Measurements from ENCODE around the gene NTHL1.

DNA sequence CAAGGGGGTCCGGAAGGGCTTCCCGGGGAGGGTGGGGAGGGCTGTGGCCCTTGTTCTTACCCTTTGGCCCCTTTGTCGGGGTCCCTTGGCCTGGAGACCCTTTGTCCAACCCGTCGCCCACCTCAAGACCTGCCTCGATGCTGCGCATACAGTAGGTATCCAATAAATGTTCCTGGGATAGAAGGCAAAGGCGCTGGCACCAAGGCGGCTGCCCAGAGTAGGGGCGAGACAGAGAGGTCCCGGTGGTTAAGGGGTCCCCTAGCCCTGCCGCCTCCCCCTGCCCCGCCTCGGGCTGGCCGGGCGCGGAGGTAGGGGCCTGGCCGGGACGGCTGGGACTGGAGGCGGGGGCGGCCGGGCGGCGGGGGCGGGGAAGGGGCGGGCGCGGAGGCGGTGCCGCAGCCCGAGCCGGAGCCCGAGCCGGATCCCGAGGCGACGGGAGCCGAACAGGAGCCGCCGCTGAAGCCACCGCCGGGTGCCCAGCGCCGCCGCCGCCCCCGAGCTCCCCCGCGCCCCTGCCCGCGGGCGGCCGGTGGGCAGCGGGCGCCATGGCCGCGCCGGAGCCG is 21.1 kb downstream of the NTHL1 start, which contains the start of gene NHERF2:
- TF ChIP-seq, protein P1, sequence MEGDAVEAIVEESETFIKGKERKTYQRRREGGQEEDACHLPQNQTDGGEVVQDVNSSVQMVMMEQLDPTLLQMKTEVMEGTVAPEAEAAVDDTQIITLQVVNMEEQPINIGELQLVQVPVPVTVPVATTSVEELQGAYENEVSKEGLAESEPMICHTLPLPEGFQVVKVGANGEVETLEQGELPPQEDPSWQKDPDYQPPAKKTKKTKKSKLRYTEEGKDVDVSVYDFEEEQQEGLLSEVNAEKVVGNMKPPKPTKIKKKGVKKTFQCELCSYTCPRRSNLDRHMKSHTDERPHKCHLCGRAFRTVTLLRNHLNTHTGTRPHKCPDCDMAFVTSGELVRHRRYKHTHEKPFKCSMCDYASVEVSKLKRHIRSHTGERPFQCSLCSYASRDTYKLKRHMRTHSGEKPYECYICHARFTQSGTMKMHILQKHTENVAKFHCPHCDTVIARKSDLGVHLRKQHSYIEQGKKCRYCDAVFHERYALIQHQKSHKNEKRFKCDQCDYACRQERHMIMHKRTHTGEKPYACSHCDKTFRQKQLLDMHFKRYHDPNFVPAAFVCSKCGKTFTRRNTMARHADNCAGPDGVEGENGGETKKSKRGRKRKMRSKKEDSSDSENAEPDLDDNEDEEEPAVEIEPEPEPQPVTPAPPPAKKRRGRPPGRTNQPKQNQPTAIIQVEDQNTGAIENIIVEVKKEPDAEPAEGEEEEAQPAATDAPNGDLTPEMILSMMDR (conservative IDR thresholded peaks at IDR 0.05; ENCODE audit: low read depth, low read length), result no peak
- TF ChIP-seq POLR2A (IDR thresholded peaks at IDR 0.05; ENCODE audit: low read depth, low read length) (no peak), BHLHE40 (IDR thresholded peaks at IDR 0.05; ENCODE audit: low read depth, low read length) (no peak), RAD21 (IDR thresholded peaks at IDR 0.05; ENCODE audit: low read length) (no peak), RFX5 (IDR thresholded peaks at IDR 0.05; ENCODE audit: low read depth, low read length) (no peak)
